BJ (cell line): ENCODE data around the gene CCDC33. TPM values are rescaled to one million over a fixed set of nuclear protein-coding genes. Genes with fewer than 3 reads are reported as not detected.

Source experiments
- CTCF ChIA-PET: fragments of 350-600 bp; formaldehyde crosslinking; extraction: SDS; loops from one replicate; lab custom pipeline; 2021; ENCODE audit warnings: antibody characterized with exemption, inconsistent platforms; lab: Yijun Ruan, JAX
- POLR2A ChIA-PET: fragments of 300-600 bp; sonication (Branson Sonifier 250); formaldehyde crosslinking; extraction: SDS; loops from one replicate; lab custom pipeline; 2021; ENCODE audit warnings: antibody characterized with exemption; lab: Charles Lee
- DNase-seq: peaks from one replicate; pipeline ENCODE4 v3.0.0-alpha.2; 2011; ENCODE audit warnings: low read depth
- H3K27me3 ChIP-seq: 2 replicates; pipeline ENCODE4 v1.6.0; 2011; ENCODE audit warnings: low read length; ENCODE audit not compliant: control insufficient read depth, insufficient read depth
- H3K36me3 ChIP-seq: 2 replicates; pipeline ENCODE4 v1.5.1; 2011; ENCODE audit warnings: low read length; ENCODE audit not compliant: control insufficient read depth, insufficient read depth
- H3K4me3 ChIP-seq: 2 replicates; pipeline ENCODE4 v1.5.1; 2011; ENCODE audit warnings: low read depth, mild to moderate bottlenecking, control low read depth, low read length
- polyA plus RNA-seq: library from polyadenylated mRNA; depleted of rRNA; stranded (reverse); fragments of >200 nt; gene quantifications from 2 replicates; pipeline ENCODE4 v1.2.3, GENCODE V29; 2011
- TF ChIP-seq, protein P1 (sequence below): IDR thresholded peaks from 2 replicates; pipeline ENCODE4 v1.5.1; 2011; ENCODE audit warnings: low read depth, mild to moderate bottlenecking, control low read depth, inconsistent platforms, low read length, moderate library complexity; ENCODE audit not compliant: insufficient read depth

The CCDC33 gene
- polyA plus RNA-seq, 1 experiment = 0.26 TPM

DNA sequence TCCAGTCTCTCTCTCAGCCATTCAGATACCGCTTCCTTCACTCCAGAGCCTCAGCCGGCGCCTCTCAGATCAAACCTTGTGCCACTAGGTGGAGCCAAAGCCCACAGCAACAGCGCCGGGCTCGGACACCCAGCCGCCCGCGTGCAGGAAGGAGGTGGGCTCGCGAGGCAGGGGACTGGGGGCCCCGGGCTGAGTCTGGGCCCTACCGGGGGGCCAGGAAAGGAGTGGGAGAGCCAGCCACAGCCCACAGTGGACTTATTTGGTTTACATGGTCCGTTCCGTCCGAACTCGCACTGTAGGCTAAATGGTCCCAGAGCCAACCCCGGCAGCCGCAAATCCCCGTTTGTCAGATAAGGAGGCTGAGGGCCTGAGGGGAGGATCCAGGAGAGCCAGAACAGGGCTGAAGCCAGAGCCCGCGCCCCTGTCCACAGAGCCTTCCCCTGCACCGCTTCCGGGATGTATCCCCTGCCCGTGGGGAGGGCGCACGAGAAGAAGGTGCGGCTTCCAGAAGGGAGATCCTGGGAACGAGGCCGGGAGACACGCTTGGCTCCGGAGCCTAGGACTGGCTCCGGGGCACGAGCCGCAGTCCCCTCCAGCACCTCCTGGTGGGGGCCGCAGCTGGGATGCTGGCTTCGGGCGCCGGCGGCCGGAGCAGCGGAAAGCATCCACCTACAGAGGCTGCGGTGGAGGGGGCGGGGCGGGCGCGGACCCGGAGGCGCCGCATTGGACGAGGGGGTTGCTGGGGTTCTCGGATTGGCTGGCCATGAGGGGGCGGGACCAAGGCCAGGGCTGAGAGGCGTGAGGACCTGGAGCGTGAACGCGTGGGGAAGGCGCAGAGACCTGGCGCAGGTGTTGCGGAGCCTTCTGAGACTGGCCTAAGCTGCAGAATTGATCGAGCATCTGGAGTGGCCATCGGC is 137.9 kb downstream of the CCDC33 start:
- Histone ChIP-seq H3K27me3 (peaks cover 5% of the 10 kb centered on the region), H3K4me3 (peak overlapping the region; percentile 69), H3K36me3 (no peaks in the 10 kb centered on the region)
- CTCF ChIA-PET = interaction anchor here (0.6 to 26.7 kb wide), 32 partner anchors 8 to 576 kb away, joined by 3 to 622 read pairs (median 4); partner anchors contain the start of genes CLK3, SEMA7A and UBL7
- POLR2A ChIA-PET = no interaction called here
- no peak for DNase-seq
- TF ChIP-seq, protein P1, sequence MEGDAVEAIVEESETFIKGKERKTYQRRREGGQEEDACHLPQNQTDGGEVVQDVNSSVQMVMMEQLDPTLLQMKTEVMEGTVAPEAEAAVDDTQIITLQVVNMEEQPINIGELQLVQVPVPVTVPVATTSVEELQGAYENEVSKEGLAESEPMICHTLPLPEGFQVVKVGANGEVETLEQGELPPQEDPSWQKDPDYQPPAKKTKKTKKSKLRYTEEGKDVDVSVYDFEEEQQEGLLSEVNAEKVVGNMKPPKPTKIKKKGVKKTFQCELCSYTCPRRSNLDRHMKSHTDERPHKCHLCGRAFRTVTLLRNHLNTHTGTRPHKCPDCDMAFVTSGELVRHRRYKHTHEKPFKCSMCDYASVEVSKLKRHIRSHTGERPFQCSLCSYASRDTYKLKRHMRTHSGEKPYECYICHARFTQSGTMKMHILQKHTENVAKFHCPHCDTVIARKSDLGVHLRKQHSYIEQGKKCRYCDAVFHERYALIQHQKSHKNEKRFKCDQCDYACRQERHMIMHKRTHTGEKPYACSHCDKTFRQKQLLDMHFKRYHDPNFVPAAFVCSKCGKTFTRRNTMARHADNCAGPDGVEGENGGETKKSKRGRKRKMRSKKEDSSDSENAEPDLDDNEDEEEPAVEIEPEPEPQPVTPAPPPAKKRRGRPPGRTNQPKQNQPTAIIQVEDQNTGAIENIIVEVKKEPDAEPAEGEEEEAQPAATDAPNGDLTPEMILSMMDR = peak; percentile 88

DNA sequence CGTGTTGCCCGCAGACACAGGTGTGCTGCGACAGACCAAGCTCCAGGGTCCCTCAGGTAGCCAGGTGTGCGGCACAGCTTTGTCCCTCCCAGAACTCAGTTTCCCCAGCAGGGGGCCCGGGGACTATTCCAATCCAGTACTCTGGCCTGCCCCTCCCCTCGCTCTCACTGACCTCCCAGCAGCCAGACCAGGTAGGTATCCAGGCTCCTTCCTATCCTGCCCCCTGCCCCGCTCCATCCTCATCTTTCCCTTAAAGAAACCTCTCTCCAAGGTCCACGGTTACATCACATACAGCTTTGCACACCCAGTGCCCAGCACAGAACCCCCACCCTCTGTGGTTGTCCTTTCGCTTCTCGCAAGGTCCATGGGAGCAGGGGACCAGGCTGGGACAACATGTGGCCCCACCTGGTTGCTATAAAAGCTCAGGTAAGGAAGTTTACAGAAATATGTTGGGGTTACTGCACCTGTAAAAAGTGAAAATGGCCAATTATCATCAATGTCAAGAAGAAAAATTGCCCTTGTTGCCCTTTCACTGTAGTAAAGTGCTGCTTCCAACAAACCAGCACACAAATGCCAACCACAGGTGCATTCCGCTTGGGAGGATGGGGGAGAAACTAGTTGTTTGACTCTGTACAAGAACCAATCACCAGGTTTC is 138.6 kb downstream of the CCDC33 start:
- CTCF ChIA-PET = interaction anchor here (0.7 to 26.7 kb wide), 20 partner anchors 11 to 435 kb away, joined by 3 to 622 read pairs (median 4); partner anchors contain the start of genes CLK3, SEMA7A and UBL7

DNA sequence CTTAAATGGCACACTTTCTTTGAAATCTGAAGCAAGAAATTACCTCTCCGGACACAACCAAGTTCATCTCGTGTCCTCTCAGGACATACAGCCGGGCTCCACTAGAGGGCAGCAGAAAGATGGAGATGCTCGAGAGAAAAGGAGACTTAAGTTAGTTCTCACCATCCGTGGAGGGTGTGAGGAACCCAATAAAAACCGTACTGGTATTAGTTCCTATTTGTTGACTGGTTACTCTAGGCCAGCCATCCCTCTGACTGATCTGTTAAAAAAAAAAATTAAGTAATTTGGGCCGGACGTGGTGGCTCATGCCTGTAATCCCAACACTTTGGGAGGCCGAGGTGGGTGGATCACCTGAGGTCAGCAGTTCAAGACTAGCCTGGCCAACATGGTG is 139.2 kb downstream of the CCDC33 start:
- Histone ChIP-seq H3K4me3 (no peak overlapping the region), H3K36me3 (no peaks in the 10 kb centered on the region), H3K27me3 (peaks cover 5% of the 10 kb centered on the region)
- TF ChIP-seq, protein P1 = peak; percentile 92
- POLR2A ChIA-PET = no interaction called here
- CTCF ChIA-PET = interaction anchor here (0.6 to 26.7 kb wide), 22 partner anchors 8 to 434 kb away, joined by 3 to 622 read pairs (median 4); partner anchors contain the start of genes CLK3, CYP11A1 and SEMA7A
- no peak for DNase-seq

More for the DNA sequence above, 138.6 kb downstream of the CCDC33 start:
- no peak for DNase-seq
- POLR2A ChIA-PET = no interaction called here
- Histone ChIP-seq H3K27me3 (peaks cover 5% of the 10 kb centered on the region), H3K36me3 (no peaks in the 10 kb centered on the region), H3K4me3 (peak overlapping the region; percentile 69)
- TF ChIP-seq, protein P1 = 0 out of 2 replicates have a peak, but pooled peaks have one; percentile 1

DNA sequence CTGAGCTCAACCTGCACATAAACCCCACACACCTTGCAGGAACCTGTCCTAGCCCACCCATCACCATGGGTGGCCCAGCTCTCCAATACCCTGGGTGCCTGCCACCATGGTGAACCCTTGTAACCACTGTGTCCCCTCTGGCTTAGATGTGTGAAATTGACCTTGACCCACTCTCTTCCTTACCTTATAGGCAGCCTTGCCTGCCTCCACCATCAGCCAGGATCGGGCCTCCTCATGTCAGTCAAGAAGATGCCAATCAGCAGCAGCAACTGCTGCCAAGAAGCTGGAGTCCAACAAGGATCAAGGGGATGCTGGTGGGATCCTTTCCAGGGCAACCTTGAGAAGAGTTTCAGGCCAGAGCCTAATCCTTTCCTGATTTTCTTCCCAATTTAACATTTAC is 140.1 kb downstream of the CCDC33 start:
- H3K27me3 ChIP-seq = peaks cover 5% of the 10 kb centered on the region
- DNase-seq = no peak
- TF ChIP-seq, protein P1 = no peak
- no peaks in the 10 kb centered on the region for H3K36me3 ChIP-seq
- ChIA-PET CTCF (interaction anchor here (0.6 to 26.7 kb wide), 23 partner anchors 9 to 393 kb away, joined by 3 to 622 read pairs (median 4); partner anchors contain the start of genes CLK3, CYP11A1 and SEMA7A), POLR2A (no interaction called here)
- H3K4me3 ChIP-seq = no peak overlapping the region
